ENCODE results near the gene CAMTA1.

The CAMTA1 gene

DNA sequence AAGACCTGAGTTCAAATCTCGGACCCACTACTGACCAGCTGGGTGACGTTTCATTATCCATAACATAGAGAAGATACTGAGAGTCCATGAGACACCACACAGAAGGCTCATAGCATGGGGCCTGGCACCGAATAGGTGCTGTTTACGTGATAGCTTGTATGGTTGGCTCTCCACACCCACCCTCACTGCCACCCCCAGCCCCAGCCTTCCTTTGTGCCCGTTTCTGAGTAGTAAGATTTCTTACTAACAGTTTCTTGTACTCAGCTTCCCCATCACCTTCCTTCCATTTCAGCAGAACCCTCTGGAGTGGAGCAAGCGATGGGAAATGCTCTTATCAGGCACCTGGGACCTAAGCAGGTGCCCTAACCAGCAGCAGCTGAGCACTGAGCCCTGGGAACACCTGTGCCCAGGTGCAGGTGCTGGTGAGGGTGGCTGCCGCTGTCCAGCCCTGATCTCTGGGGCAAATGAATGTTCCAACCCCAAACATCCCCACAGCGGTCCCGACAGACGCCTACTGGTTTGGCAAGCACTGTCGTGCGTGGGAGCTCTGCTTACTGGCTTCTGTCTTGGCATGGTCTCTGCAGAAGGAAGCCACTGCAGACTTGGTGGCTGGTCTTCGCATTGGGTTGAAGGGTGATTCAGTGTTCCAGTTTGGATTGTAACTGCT lies 225.4 kb downstream of the CAMTA1 start:
- no peak for DNase-seq

DNA sequence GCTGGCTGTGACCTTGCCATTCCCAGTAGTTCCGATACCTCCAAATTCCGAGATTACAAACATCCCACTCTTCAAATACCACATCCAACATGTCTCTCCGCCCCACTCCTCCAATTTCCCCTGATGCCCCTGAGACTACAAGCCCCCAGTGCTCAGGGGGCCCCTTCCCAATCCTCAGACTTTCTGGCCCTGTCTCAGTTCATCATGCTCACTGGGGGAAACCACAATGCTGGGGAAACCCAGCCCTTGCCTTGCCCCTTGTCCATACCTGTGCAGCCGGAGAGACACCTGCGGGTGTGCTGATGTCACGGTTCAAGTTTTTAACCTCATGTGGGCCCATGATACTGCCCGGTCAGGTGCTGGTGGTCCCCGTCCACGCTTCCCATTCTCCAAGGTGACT lies 226.6 kb downstream of the CAMTA1 start:
- DNase-seq: no peak

DNA sequence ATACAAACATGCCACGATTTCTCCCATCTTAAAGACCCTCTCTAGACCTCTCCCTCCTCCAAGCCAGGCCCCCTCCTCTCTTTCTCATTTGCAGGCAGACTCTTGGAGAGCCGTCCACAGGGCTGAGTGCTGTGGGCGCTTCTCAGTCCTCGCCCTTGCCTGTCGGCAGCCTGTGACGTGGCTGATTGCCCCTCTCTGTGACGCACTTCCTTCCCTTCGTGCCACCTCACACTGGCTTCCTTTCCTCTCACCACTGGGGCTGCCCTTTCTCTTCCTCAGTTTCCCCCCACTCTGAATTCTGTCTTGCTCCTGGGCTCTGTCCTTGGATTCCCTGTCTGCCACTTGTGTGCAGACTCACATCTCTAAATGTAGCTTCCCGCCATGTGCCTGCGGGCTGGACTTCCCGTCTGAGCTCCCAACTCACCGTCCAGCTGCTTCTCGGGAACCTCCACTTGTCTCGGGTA lies 227.2 kb downstream of the CAMTA1 start:
- DNase-seq: no peak

DNA sequence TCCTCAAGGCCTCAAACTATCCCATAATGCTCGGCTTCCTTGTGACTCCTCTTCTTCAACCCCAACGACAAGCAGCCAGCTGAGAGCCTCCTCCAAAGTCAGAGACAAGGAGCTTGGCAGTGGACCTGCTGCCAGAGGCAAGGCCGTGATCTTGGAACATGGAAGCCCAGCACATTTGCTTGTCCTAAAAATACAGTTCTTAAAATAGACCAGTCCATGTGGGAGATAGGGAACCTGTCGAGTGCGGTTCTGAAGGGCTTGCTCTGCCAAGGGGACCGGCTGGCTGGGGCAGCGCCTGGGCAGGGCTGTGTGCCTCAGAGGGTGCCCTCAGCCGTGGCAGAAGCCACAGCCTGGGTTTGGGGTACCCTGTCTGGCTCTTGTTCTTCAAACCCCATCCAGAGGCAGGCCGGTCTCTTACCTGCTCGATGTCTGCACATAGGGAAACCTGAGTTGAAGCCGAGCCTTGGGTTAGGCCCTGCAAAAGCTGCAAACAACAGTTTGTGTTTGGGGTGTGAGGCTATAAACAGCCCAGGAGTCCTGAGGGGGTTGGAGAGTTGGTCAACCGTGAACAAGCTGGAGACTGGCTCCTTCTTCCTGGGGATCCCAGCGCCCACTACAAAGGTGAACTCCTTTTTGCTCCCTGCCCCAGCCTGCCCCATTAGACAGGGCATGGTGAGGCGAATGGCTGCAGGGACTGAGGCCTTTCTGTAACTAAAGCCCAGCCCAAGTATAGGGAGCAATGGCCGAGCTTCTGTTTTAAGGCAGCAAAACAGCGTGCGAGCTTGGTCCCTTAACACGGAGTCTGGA lies 228.8 kb downstream of the CAMTA1 start:
- no peak for DNase-seq

DNA sequence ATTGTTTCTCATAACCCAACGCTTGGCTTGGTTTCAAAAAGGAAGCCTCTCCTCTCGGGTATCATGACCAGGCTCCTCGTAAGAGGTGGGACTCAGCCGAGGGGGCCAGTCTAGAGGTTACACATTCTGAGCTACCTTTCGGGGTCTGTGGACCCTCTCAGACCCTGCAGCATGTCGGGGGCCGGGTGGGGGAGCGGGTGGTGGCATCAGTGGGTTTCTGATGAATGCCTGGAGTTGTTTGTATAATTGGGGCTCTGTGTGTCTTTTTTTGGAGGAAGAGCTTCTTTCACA lies 229.3 kb downstream of the CAMTA1 start:
- no peak for DNase-seq

DNA sequence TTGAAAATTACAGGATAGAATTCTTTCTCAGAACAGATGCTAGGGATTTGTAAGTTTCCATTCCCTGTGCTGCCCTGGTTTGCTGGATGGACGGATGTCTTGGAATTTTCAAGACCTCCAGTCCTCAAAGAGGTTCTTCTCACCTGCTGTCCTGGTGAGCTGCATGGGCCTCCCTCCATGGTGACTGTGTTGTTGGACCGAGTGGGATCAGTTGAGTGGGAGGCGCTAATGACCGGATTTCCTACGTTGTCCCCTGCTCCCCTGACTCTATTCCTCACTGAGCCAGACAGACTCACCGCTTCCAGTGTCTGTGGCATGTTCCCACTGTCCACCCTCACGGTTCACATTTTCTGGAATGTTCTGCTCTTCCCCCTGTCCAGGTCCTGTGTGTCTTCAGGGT lies 229.8 kb downstream of the CAMTA1 start:
- DNase-seq: no peak

DNA sequence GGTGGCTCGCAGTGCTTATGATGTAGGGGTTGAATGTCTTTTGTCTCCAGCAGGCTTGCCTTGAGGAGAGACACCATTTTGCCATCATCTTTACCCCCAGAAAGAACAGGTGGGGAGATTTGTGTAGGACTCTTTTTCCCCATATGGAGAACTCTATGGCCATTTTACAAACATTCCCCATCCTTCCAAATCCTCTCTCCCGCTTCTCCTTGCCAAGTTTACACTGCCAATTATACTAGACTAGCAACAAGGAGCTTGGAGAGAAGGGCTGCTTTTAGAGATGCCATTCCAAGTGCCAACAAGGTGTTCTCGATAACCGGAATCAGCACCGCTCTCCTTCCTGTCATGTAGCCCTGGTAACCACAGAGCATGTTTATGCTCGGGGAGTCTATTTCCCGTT lies 233.1 kb downstream of the CAMTA1 start:
- DNase-seq: no peak

DNA sequence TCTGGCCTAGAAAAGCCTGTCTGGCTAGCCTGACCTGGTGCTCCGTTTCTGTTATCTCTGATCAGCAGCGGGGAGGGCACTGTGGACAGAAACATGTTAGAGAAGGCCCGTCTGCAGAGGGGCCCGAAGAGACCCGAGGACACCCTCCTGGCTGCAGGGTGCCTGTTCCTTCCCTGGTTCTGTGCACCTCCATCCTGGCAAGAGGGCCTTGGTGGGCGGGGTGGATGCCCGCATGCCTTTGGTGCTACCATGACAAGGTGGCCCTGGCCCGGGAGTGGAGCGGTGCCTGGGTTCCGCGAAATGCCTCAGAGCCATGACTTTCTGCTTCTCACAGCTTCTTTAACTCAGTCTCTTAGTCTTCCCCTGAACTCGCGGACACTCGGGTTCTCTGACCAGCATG lies 233.6 kb downstream of the CAMTA1 start:
- DNase-seq: no peak

DNA sequence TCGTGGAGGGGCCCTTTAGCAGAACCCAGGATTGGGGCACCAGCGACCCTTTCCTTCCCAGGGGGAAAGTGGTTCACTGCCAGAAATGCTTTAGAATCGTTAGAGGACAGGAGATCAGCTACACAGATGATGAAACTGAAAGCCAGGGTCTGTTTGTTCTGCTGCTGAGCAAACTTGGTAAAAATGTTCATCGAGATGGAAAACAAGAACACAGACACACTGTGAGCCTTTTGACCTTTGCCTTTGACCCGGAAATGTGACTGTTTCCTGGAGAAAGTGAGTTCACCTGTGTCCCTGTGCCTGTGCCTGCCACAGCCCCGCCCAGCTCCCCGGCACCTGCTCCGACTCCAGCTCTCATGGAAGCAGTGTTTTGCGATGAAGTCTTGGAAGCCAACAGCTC lies 234.3 kb downstream of the CAMTA1 start:
- DNase-seq: no peak

DNA sequence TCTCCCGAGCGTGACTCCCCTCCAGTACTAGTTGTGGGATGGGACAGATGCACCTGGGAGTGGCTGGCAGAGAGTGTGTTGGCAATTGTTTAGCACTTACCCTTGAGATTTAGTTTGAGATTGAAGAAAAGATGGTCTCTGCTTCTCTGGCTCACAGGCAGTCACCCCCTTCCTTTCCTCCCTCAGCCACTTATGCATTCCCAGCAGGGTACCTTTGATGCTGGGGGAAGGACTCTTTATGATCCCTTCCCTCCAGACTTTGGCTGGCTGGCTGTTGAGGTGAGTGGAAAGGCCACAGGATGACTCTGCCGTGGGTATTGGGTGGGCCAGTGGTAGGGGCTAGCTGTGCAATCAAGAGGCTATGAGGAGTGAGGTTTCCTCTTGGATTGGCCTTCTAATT lies 236.8 kb downstream of the CAMTA1 start:
- no peak for DNase-seq

DNA sequence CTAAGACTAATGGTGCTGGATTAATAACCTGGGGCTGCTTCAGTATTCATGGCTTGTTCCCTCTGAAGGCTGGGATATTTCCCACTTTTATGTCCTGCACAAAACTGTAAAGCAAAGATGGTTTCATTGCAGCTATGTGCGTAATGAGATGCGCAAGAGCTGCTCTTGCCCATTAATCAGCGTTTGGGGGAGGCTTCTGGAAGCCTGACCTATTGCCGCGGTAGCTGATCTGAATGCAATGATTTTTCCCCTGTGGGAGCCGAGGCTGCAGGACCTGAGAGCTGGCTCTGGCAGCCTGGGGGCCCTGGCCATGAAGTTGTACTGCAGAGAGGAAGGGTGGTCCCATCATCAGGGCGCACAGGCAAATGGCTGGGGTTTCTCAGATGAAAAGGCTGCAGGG lies 239.8 kb downstream of the CAMTA1 start:
- no peak for DNase-seq

DNA sequence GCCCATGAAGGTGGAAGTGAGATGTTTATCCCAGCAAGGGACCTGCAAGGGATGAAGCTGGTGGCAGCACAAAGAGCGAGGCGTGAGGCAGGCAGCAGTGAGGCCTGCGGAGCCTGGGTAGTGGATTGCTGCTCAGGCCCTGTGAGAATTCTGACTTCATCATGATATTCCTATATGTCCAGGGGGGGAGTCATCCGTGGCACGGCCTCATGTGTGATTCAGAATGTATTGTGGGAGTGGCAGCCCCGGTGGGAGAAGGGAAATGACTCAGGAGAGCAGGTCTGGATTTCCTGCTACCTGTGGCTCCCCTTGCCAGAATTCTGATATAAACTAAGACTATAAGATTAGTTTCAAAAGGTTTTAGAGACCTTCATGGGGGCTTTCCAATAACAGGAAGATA lies 240.9 kb downstream of the CAMTA1 start:
- no peak for DNase-seq

DNA sequence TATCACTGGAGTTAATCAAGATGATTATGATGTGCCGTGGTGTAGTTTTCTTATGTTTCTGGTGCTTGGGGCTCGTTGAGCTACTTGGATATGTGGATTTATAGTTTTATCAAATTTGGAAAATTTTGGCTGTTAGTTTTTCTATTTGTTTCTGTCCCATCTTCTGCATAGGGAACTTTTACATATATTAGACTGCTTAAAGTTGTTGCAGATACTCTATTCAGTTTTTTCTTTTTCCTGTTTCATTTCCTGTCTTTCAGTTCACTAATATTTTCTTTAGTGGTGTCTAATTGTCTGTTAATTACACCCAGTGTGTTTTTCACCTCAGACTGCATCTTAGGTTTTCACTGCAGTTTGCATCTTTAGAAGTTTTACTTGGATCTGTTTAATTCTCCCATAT lies 247.7 kb downstream of the CAMTA1 start:
- DNase-seq: no peak

DNA sequence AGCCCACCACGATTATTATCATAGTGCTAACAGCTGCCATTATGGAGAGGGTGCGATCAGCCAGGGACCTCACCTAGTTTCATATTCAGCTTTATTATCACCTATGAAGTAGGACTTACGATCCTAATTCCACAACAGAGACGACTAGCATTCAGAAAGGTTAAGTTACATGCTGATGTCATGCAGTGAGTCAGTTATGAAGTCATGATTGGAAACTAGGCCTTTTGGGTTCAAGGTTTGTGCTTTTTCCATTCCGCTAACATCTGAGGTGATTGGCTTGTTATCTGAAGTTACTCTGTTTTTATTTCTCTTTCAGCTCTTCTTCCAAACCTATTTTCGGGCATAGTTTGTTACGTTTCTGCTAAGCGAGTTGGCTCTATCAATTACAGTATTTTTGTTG lies 251.1 kb downstream of the CAMTA1 start:
- DNase-seq: no peak

DNA sequence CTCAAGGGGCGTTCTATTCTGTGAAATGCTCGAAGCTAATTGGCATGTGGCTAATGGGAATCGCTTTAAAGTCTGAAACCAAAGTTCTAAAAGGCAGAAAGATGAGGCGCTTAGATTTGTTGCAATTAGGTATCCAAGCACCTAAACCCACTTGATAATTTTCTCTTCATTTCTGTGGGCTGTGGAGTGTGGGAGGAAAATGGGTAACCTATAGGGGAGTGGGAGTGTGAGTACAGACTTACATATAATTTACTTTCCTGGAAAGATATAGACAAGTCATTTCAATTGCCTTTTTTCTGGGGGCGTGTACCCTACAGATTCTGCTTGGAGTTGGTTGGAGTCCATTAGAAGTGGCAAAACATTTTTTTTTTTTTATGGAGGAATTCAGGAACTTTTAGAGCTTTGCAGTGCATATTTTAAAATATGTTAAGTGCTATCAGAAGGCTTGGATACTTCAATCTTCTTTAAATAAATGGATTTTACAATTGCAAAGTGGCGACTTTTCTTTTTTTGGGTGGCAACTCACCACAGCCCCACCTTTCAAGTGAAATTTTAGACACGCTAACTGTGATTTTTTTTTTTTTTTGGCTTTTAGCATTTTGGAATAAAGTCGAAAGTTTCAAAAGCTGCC lies 254.5 kb downstream of the CAMTA1 start:
- DNase-seq: no peak

DNA sequence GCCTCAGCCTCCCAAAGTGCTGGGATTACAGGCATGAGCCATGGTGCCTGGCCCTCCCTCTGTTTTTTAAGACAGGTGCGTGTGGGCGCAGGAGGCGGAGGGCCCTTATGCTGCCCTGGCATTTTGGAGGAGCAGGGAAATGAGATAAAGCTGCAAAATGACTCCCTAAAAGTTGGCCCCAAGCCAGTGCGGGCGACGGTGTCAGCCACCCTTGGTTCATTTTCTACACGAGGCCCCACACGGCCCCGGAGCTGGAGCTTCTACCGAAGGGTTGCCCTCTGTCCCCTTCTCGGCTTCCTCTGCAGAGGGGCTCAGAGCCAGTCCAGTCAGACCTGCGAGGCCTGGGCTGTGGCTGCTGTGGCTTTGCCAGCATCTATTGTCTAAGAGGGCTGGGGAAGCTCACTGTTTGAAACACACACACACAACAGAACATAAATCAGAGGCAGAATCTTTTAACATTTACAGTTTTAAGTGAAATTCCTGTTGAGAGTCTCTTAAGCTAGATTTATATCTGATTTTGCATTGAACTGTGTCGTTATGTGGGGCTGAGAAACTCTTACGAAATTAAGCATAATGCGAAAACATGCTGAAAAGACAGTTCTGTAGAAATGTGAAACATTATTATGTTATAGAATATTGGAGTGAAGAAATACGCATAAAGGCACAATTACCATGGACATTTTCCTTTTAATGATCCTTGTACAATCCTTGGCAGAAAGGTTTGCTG lies 255.9 kb downstream of the CAMTA1 start:
- DNase-seq: no peak

DNA sequence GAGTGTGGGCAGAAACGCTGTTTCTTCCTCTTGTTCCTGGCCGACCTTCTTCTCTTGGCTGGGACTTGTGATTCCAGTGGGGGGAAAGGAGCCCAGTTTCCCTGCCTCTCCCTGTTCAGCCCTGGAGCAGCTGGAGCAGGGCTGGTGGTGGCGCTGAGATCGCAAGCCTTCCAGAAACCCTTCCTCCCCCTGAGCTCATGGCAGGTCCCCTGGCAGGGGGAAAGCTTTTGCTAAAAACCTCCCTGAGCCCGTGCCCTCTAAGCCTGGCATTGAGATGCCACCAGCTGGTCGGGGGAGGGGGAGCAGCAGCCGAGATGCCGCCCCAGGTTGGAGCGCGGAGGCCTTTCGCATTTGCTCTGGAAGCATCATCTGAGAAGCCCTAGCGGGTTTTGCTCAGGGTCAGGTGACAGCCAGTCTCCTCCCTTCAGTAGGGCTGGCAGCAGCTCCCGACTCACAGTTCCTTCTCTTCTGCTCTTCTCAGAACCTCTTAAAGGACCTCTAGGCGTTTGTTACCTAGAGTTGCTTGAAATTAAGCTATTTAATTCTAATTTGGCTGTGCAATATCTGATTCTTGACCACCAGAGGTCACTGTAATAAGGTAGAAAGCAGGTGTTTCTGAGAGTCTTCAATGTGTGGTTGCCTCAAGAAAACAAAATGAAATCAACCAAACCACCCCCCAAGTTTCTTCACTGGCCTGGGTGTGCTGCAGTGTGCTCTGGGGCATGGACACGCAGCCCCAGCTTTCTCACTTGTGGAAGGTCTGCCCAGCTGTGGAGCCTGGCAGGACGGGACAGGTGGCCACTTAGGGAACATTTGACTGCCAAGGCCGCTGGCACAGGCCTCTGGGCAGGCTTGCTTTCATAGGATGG lies 257.3 kb downstream of the CAMTA1 start:
- DNase-seq: peak in 2 of 4 experiments; percentile 6 to 23

DNA sequence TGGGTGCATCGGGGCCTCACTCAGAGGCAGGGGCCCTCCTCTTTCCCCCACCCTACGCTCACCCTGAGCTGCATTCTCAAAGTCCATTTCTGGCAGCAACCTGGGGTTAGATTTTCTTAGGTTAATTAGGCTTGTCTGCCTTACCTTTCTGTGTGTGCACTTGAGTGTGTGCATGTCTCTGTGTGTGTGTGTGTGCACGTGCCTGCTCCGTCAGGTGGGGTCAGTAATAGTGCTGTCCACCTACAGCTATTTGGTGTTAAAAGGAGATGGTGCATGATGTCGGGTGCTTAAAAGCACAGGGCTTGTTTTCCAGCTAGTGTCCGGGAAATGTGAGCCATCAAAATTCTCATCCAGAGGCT lies 257.9 kb downstream of the CAMTA1 start:
- DNase-seq: no peak

DNA sequence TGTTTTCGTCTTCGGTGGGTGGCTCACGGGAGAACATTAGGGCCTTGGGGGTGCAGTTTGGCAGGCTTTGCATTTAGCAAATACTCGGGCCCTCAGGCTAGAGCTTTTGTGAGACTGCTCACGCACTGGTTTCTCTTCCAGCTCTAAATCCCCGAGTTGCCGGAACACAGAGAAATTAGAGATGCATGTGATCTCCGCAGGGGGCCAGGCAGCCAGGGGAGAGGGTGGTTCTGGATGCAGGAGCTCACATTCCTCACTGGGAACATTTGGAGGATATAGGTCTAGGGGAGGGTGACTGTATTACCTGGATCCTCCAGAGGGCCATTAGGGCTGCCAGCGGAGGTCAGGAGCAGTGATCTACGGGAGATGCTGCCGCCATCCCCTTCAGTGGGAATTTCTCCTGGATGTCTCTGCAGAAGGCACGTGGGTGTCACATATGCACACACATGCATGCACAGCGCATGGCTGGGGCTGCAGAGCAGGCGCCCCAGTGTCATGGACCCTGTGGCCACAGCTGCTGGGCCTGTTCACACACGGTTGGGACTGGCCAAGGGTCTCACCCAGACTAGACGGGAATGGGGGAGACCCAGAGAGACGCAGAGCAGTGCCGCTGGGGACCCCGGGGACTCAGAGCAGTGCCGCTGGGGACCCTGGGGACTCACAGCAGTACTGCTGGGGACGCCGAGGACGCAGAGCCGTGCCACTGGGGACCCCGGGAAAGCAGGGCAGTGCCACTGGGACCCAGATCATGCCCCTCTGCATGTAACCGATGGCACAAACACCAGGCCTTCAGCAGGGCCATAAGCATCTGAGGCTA lies 258.7 kb downstream of the CAMTA1 start:
- no peak for DNase-seq

DNA sequence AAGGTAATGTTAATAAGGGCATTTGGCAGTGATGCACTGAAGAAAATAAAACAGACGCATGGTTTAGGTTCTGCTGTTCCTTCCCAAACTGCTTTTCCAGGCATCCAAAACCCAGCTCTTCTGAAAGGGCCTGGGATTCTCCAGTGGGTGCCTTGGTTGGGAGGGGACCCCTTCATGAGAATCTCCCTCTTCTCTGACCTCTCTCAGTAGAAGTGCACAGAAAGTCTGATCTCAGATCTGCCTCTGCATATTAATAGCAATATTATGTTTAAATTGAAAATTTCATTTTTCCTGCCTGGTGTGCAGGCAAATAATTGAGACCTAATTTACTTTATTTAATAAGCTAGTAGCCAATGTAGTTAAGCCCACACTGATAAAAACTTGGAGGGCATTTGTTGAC lies 260.6 kb downstream of the CAMTA1 start:
- no peak for DNase-seq

DNA sequence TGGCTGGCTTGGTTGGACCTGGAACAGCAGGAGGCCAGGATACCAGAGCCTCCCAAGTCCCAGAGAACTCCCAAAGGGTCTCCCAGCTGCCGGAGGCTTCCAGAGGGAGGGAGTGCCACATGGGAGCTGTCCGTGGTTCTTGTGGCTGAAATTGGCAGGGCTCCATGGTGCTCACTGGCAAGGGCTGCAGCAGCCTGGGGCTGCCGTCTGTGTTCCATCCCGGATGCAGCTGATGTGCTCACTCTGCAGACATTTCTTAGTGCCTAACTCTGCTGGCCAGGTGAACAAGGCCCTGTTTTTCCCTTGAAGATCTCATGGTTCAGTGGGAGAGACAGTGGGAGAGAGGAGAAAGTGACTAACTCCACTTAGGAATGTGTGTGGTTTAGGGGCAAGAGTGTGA lies 261.1 kb downstream of the CAMTA1 start:
- DNase-seq: no peak

DNA sequence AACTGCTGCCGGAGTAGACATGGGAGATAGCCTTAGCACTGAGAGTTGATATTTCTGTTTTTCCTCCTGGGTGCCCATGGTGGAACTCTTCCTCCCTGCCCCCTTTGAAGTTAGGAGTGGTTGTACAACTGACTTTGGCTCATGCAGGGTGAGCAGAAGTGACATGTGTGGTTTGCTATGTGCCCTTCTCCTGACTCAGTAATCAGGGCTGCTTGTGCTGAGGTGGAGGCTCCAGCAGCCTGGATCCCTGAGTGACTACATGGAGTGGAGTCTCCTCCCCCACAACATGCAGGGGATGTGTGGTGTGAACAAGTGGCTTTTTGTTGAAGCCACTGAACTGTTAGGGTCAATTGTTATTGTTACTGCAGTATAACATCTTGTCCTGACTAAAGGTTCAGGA lies 261.6 kb downstream of the CAMTA1 start:
- no peak for DNase-seq

Data from suppressor macrophage (primary cell).